Measurements from ENCODE around the gene NFATC2.

The NFATC2 gene

GRCh38 chr20:51368461-51369211 is 173.9 kb downstream of the NFATC2 start:
- DNase-seq: no peak

- no peak for DNase-seq
Measured at GRCh38 chr20:51366155-51366886, 176.2 kb downstream of the NFATC2 start.

DNA sequence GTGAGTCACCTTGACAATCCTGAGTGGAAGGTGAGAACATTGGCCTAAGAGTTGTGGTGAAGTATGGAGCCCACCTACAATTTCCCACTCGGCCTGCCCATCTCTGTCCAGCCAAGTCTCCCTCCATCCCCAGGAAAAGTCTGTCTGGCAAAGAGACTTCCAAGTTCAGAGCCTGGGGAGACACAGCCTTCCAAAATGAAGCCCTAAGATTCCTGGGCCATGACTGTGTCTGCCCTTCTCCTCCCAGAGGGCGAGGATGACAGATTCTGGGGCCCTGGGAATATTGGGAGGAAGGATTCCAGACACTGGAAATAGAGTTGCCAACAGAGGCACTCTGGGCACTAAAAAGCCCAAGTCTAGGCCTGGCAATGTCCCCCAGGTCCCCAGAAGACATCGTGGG is 176.8 kb downstream of the NFATC2 start:
- no peak for DNase-seq

DNA sequence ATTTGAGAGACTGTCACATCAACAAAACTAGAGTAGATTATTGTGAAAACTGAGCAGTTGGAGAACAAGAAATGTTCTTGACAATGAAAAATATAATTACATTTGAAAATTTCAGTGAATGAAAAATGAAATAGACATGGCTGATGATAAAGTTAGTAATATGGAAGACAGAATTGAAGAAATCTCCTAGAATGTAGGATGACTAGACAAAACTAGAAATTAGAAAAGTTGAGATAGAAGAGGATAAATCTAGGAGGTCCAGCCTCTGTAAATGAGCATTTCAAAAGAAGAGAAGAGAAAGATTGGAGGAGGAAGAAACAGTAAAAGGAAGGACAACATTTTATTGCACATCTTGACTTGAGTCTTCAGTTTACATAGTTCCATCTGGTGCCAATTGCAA is 178.7 kb downstream of the NFATC2 start:
- no peak for DNase-seq

DNA sequence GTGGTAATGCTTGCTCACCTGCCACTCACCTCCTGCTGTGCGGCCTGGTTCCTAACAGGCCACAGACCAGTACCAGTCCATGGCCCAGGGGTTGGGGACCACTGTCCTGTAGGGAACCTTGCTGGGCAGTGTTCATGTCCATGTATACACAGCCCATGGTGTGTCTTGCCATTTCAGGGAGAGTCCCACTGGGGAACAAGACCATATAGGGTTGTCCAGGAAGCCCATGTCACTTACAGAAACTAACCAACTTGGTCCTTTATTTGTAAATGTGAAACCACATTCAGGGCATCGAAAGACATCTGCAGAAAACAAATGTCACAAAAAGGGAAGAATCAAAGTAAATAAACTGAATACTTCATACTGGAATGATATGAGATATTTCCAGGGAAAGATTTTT is 179.1 kb downstream of the NFATC2 start:
- DNase-seq: no peak

- no peak for DNase-seq
Measured at GRCh38 chr20:51362254-51362653, 180.3 kb downstream of the NFATC2 start.

DNA sequence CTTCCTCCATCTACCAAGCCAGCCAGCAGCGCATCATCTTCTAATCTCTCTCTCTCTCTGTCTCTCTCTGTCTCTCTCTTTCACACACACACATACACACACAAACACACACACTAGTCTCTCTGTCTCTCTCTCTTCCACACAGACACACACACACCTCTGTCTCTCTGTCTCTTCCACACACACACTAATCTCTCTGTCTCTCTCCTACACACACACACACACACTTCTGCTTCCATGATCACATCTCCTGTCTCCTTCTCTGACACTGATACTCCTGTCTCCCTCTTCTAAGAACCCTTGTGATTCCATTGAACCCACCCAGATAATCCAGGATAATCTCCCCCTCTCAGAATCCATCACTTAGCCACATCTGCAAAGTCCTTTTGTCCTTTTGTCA is 181.3 kb downstream of the NFATC2 start:
- DNase-seq: no peak

- DNase-seq: no peak
Measured at GRCh38 chr20:51360451-51361201, 181.9 kb downstream of the NFATC2 start.

DNA sequence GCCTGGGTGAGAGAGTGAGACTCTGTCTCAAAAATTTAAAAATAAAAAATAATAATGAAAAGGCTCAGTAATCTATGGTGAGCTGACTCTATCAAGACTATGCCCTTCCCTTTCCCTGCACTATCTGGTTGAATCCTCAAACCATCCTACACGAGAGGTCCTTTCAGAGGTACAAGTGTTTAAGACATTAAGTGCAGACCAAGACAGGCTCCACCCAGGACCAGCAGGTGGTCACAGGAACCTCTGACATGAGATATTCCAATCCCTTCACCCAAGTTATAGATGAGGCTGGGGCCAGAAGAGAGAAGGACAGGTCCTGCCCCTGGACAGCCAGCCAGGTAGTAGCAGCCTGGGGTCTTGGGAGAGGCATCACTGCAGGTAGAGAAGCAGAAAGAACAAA is 182.6 kb downstream of the NFATC2 start:
- no peak for DNase-seq

DNA sequence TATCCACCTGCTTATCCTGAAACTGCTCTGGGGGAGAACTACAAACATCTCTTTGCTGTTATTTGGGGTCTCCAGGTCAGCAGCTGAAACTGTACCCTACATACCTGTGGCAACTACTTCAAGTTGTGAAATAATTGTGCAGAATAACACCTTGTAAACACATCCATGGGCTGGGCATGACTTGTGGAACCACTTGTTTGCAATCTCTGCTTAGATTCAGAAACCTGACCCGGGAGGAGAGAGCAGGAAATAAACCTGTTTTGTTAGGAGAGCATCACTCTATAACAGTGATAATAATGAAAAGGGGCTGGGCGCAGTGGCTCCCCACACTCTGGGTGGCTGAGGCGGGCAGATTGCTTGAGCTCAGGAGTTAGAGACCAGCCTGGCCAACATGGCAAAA is 183.1 kb downstream of the NFATC2 start:
- no peak for DNase-seq

DNA sequence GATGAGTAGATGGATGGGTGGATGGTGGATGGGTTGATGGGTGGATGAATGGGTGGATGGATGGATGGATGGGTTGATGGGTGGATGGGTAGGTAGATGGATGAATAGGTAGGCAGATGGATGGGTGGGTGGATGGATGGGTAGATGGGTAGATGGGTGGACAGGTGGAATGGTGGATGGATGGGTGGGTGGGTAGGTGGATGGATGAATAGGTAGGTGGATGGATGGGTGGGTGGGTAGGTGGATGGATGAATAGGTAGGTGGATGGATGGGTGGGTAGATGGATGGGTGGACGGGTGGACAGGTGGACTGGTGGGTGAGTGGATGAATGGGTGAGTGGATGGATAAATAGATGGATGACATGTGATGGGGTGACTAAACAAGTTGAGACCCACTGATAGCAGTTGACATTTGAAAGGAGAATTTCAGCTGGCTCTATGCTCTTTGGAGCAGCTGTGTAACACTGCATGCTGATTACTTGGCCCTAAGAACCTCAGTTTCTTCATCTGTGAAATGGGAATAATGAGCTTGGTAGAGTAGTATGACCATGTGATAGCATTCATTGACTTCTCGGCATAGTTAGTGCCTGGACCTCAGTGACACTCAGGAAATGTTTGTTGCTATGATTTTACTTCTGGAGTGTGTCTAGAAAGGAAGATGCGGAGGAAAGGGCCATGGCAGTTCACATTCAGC is 184.3 kb downstream of the NFATC2 start:
- DNase-seq: no peak

DNA sequence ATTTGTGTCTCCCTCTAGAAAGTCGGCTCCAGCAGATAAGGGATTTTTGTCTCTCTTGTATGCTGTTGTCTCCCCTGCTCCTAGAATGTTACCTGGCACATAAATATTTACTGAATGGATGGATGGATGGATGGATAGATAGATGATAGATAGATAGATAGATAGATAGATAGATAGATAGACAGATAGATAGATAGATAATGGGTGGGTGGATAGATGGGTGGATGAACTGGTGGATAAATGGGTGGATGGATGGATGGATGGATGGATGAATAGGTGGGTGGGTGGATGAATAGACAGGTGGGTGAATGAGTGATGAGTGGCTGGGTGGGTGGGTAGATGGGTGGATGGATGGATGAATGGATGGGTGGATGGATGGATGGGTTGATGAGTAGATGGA is 185.0 kb downstream of the NFATC2 start:
- no peak for DNase-seq

DNA sequence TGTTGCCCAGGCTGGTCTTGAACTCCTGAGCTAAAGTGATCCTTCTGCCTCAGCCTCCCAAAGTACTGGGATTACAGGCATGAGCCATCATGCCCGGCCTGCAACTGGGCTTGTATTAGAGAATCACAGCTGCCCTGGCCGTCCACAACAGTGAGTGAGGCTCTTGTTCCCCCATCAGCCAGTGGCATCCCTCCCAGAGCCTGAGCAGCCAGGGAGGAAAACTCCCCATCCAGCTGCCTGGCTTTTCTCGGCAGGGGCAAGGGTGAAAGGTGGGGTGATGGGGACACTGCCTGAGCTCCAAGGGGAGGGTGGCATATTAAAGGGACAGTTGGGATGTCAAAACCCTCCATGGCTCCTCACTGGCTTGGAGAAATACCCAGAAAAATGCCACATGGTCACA is 185.6 kb downstream of the NFATC2 start:
- no peak for DNase-seq

DNA sequence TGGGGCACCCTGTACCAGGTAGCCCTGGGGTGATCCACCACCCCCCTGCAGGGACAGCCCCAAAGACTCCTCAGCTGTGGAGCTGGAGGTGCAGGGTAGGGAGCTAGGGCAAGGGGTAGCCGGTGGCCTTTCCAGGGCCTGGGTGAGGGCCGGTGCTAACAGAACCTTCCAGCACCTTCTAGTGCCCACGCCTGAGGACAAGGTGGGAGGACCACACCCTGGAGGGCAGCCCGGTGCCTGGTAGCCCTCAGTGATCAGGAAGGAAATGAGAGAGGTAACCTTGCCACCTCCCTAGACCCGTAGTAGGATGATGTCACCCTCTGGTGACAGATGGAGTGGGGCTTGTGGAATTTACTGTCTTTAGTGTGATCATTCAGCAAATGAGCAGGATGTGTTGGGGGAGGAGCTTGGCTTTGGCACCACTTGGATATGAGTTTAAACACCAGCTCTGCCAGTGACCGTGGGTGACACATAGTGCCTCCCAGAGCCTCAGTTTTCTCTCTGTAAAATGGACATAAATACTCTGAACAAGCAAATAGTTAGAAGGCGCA is 187.7 kb downstream of the NFATC2 start:
- DNase-seq: no peak

DNA sequence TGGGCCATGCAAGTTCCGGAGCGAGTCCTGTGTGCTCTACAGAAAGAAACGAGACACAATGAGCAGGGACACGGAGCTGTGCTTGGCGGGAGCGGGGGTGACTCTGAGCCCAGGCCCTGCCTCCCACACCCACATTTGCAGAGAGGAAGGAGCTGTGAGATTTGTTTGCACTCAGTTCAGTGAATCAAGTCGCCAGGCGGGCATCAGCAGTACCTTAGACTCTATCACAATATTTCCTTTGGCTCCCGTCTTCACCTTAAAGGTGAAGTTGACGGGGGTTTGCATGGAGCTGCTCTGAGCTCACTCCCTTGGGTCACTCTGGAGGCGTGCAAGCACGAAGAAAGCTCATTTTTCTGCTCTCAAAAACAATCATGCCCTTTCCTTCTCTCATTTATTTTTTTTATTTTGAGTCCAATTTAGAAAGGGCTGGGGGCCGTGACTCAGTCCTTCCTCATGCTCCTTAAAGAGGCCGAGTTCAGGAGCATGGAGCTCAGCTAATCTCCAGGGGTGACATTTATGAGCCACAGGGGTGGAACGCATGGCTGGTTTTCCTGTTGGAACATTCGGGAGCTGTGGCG is 188.2 kb downstream of the NFATC2 start:
- no peak for DNase-seq

DNA sequence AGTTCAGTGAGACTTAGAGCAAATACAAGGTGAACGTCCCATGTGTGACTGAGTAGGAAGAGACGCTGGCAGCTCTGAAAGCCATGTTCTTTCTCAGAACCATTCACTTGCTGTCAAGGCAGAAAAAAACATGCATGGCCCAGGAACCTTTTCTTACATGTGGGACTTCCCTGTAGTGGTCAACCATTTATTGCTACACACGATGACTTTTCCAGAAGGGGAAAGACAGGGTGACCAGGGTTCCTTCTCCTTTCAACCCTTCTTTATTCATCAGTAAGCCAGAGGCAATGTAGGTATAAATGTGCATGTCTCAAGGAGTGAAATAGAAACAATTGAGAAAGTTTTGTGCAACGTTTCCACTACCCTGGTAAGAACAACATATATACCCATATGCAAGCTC is 189.0 kb downstream of the NFATC2 start:
- DNase-seq: no peak

DNA sequence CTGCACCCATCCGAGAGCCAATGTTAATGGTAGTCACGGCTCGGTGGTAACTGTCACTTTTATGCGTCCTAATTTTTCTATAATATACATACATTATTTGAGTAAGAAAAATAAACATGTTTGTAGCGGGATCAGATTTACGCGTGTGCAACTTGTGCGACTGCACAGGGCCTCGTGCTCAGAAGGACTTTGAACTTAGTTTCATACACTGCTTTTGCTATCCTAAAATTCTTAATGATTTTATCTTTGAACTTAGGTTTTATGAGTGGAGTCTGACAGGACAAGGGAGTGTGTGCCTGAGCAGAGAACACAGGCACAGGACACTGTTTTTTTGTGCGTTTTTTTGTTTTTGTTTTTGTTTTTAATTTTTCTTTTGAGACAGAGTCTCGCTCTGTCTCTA is 189.7 kb downstream of the NFATC2 start:
- no peak for DNase-seq

GRCh38 chr20:51350941-51351631 is 191.4 kb downstream of the NFATC2 start:
- DNase-seq: no peak

- no peak for DNase-seq
Measured at GRCh38 chr20:51348876-51349275, 193.6 kb downstream of the NFATC2 start.

DNA sequence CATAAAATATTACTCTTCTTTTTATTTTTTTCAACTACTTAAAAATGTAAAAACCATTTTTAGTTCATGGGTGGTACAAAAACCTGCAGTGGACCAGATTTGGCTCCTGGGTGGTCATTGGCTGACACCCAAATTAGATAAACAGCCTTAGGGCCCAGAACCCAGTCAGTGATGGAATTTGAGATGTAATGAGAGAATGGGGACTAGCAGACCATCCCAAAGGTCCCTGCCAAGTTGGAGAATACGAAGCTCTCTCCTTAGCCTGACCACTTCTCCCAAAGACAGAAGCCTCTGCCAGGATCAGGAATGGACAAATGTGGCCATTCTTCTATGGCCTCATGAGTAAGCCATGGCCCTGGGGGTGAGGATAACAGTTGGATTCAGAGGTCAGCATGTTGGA is 194.7 kb downstream of the NFATC2 start:
- no peak for DNase-seq

DNA sequence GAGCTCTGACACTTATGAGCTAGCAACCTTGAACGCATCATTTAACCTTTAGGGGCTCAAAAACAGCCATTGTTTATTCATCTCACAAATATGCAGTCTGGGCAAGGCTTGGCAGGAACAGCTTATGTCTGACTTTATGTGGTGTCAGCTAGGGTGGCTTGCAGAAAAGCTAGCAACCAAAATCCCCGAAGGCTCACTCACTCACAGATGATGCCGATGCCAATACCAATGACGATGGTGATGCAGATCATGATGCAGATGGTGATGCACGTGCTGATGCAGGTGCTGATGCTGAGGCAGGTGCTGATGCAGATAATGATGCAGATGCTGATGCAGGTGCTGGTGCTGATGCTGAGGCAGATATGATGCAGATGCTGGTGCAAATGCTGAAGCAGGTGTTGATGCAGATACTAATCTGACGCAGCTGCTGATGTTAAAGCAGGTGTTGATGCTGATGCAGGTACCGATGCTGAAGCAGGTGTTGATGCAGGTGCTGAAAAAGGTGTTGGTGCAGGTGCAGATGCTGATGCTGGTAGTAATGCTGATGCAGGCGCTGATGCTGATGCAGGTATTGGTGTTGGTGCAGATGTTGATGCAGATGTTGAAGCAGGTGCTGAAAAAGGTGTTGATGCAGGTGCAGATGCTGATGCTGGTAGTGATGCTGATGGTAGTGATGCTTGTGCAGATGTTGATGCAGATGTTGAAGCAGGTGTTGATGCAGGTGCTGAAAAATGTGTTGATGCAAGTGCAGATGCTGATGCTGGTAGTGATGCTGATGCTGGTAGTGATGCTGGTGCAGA is 195.6 kb downstream of the NFATC2 start:
- no peak for DNase-seq

Measured in NCI-H510A treated with DMSO at 0.1 percent for 48 hours (cell line).